Hepatocyte (in vitro differentiated cells): ENCODE measurements around the gene MEPE. TPM values are rescaled to one million over a fixed set of nuclear protein-coding genes. Genes with fewer than 3 reads are reported as not detected.

Experiments
- DNase-seq: peaks from one replicate; pipeline ENCODE4 v3.0.0-alpha.2; 2016; ENCODE audit warnings: low spot score
- H2AFZ ChIP-seq: fragments of 200-600 bp; sonication (generic); 2 replicates; pipeline ENCODE4 v1.6.0; 2016; ENCODE audit warnings: antibody characterized with exemption, mild to moderate bottlenecking
- H3K27ac ChIP-seq: fragments of 200-600 bp; sonication (generic); 2 replicates; pipeline ENCODE4 v1.5.1; 2016; ENCODE audit warnings: mild to moderate bottlenecking
- H3K27me3 ChIP-seq: fragments of 200-600 bp; sonication (generic); 2 replicates; pipeline ENCODE4 v1.6.1; 2016
- H3K36me3 ChIP-seq: fragments of 200-600 bp; sonication (generic); replicated peaks from 2 replicates; pipeline ENCODE4 v1.5.1; 2016; ENCODE audit warnings: low read depth; ENCODE audit not compliant: insufficient read depth
- H3K4me1 ChIP-seq: fragments of 200-600 bp; sonication (generic); 2 replicates; pipeline ENCODE4 v1.5.1; 2016; ENCODE audit warnings: mild to moderate bottlenecking, moderate library complexity; ENCODE audit not compliant: insufficient read depth
- H3K4me2 ChIP-seq: fragments of 200-600 bp; sonication (generic); 2 replicates; pipeline ENCODE4 v1.6.0; 2016
- H3K4me3 ChIP-seq: fragments of 200-600 bp; sonication (generic); 2 replicates; pipeline ENCODE4 v1.5.1; 2016; ENCODE audit warnings: mild to moderate bottlenecking
- H3K79me2 ChIP-seq: fragments of 200-600 bp; sonication (generic); 2 replicates; pipeline ENCODE4 v1.6.0; 2017; ENCODE audit warnings: mild to moderate bottlenecking
- H3K9me2 ChIP-seq: fragments of 200-600 bp; sonication (generic); replicated peaks from 2 replicates; pipeline ENCODE4 v1.6.0; 2017; ENCODE audit warnings: mild to moderate bottlenecking; ENCODE audit not compliant: insufficient read depth
- H3K9me3 ChIP-seq: fragments of 200-600 bp; sonication (generic); 2 replicates; pipeline ENCODE4 v1.5.1; 2016; ENCODE audit warnings: low read depth, mild to moderate bottlenecking
- H4K20me1 ChIP-seq: fragments of 200-600 bp; sonication (generic); 2 replicates; pipeline ENCODE4 v1.6.0; 2016; ENCODE audit warnings: mild to moderate bottlenecking; ENCODE audit not compliant: insufficient read depth, poor library complexity, severe bottlenecking
- CTCF ChIP-seq: fragments of 200-600 bp; sonication (generic); IDR thresholded peaks from 2 replicates; pipeline ENCODE4 v1.5.1; 2016; ENCODE audit warnings: antibody characterized with exemption, mild to moderate bottlenecking; ENCODE audit not compliant: poor library complexity
- EZH2 ChIP-seq: fragments of 200-600 bp; sonication (generic); IDR thresholded peaks from 2 replicates; pipeline ENCODE4 v1.6.1; 2016; ENCODE audit warnings: antibody characterized with exemption, mild to moderate bottlenecking, borderline replicate concordance
- EZH2phosphoT487 ChIP-seq: fragments of 200-600 bp; sonication (generic); IDR thresholded peaks from one replicate; pipeline ENCODE4 v1.6.1; 2018; ENCODE audit warnings: antibody characterized with exemption, mild to moderate bottlenecking, low read depth, moderate library complexity; ENCODE audit not compliant: unreplicated experiment, severe bottlenecking
- whole genome bisulfite sequencing: methylation state at CpG from one replicate; pipeline ENCODE4 v1.1.6; 2016; ENCODE audit warnings: low lambda C conversion rate; ENCODE audit errors: missing lambda C conversion rate; 5-methylcytosine and 5-hydroxymethylcytosine counted together
- polyA plus RNA-seq: library from polyadenylated mRNA; unstranded; fragments of >200 nt; fragmentation: Nextera tagmentation; extraction: Ambion mirVana; gene quantifications from 2 replicates; pipeline ENCODE4 v1.2.1, GENCODE V29; 2016
- total RNA-seq: library from RNA; depleted of rRNA; stranded (reverse); fragments of >200 nt; gene quantifications from 2 replicates; pipeline ENCODE4 v1.2.3, GENCODE V29; 2014

MEPE gene
- total and polyA plus RNA-seq, 2 experiments from 2014 or later, result 0.07 TPM; not detected in 1

- WGBS, result 83% methylated on average over 2 of the region's 2 CpGs
- Histone ChIP-seq H3K79me2 (no peaks in the 10 kb centered on the region), H3K4me1 (no peaks in the 10 kb centered on the region), H3K27me3 (no peaks in the 10 kb centered on the region), H3K9me2 (no peaks in the 10 kb centered on the region), H3K36me3 (no peaks in the 10 kb centered on the region), H3K4me2 (no peak overlapping the region), H2AFZ (no peak overlapping the region), H4K20me1 (no peaks in the 10 kb centered on the region), H3K4me3 (no peak overlapping the region), H3K9me3 (no peaks in the 10 kb centered on the region), H3K27ac (no peak overlapping the region)
- TF ChIP-seq EZH2 (no peak), EZH2phosphoT487 (no peak), CTCF (no peak)
- no peak for DNase-seq
Observed at GRCh38 chr4:87805971-87806370, 26.8 kb upstream of the MEPE start.

- no peak for TF ChIP-seq EZH2
- TF ChIP-seq CTCF, result no peak
- no peak for TF ChIP-seq EZH2phosphoT487
- no peak overlapping the region for H3K4me2 ChIP-seq
- no peaks in the 10 kb centered on the region for H3K27me3 ChIP-seq
- 95% methylated on average over 3 of the region's 3 CpGs for WGBS
- no peaks in the 10 kb centered on the region for H3K4me1 ChIP-seq
- no peak for DNase-seq
- no peaks in the 10 kb centered on the region for H3K36me3 ChIP-seq
- H4K20me1 ChIP-seq, result no peaks in the 10 kb centered on the region
- no peaks in the 10 kb centered on the region for H3K79me2 ChIP-seq
- no peak overlapping the region for H3K27ac ChIP-seq
- no peaks in the 10 kb centered on the region for H3K9me2 ChIP-seq
- H3K4me3 ChIP-seq, result no peak overlapping the region
- H2AFZ ChIP-seq, result no peak overlapping the region
- H3K9me3 ChIP-seq, result no peaks in the 10 kb centered on the region
Observed at GRCh38 chr4:87806520-87806919, 26.2 kb upstream of the MEPE start.

- H2AFZ ChIP-seq, result no peak overlapping the region
- WGBS, result 84% methylated on average over 3 of the region's 3 CpGs
Observed at GRCh38 chr4:87807402-87807801, 25.4 kb upstream of the MEPE start.

More at GRCh38 chr4:87807402-87807801, 25.4 kb upstream of the MEPE start:
- H3K9me2 ChIP-seq, result no peaks in the 10 kb centered on the region
- H3K27ac ChIP-seq, result no peak overlapping the region
- no peak overlapping the region for H3K4me3 ChIP-seq
- no peak for DNase-seq
- no peaks in the 10 kb centered on the region for H3K9me3 ChIP-seq
- H3K4me1 ChIP-seq, result no peaks in the 10 kb centered on the region
- no peaks in the 10 kb centered on the region for H3K36me3 ChIP-seq
- no peak overlapping the region for H3K4me2 ChIP-seq
- no peaks in the 10 kb centered on the region for H4K20me1 ChIP-seq
- TF ChIP-seq CTCF, result no peak
- no peak for TF ChIP-seq EZH2
- no peak for TF ChIP-seq EZH2phosphoT487
- no peaks in the 10 kb centered on the region for H3K27me3 ChIP-seq
- H3K79me2 ChIP-seq, result no peaks in the 10 kb centered on the region
